HG03095 (cell line): ENCODE data around the gene SNPH.

ENCODE experiments used
- ATAC-seq: cut with Tn5 transposase; IDR thresholded peaks from one replicate; pipeline ENCODE4 v1.9.1; 2021; ENCODE audit warnings: moderate library complexity; ENCODE audit not compliant: unreplicated experiment

The SNPH gene

DNA sequence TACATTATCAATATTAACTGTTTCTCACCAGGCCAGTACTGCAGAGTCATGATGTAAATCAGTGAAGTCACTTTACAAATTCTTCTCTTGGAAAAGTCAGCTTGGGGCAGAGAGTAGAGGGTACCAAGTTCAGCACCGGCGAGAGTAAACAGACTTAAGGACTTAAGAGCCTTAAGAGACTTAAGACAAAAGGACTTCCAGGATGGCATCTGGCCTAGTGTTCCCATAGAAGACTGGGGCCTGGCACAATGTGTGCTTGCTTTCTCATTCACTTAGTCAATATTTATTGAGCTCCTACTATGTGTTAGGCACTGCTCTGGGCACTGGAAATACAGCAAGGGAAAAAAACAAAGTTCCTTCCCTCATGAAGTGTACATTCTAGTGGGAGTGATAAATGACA, 1.4 kb upstream of the SNPH start:
- ATAC-seq, result no peak

DNA sequence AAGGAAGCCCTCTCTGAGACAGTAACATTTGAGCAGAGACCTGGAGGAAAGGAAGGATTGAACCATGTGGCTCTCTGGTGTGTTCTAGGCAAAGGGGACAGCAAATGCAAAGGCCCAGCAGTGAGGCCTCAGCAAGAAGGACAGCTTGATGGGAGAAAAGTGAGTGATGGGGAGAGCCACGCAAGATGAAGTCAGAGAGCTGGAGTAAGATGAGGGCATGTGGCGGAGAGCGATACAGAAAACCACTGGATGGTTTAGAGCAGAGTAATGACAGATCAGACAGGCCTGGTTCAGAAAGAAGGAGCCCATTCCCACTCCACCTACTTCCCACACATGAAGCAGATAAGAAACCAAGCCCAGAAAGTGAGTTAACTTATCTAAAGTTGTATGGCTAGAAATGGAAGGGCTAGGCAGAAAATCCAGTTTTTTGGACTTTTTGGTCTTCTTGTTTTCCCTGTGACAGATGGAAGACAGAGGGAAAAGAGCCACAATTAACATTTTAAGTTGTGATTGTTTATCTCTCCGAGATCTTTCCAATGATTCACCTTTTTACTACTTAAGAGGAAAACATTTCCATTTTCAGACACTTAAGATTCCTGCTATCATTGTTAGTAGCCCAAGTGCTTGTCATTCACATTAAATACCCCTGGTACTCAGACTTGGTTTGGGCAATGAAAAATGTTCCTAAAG, 723 bp upstream of the SNPH start:
- ATAC-seq, result no peak

DNA sequence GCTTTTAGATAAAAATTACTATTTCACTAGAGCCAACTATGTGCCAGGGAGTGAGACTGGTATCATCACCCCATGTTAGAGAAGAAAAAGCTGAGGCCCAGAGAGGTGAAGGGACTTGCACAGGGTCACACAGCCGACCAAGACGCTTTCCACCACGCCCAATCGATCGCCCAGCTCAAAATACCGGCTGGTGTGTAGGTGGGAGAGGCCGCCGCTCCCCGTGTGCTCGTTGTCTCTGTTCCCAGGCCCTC, 253 bp upstream of the SNPH start:
- ATAC-seq, result no peak

GRCh38 chr20:1267161-1267560, 1.1 kb downstream of the SNPH start:
- no peak for ATAC-seq

- no peak for ATAC-seq
These were observed 1.8 kb downstream of the SNPH start for GRCh38 chr20:1267809-1268374.

DNA sequence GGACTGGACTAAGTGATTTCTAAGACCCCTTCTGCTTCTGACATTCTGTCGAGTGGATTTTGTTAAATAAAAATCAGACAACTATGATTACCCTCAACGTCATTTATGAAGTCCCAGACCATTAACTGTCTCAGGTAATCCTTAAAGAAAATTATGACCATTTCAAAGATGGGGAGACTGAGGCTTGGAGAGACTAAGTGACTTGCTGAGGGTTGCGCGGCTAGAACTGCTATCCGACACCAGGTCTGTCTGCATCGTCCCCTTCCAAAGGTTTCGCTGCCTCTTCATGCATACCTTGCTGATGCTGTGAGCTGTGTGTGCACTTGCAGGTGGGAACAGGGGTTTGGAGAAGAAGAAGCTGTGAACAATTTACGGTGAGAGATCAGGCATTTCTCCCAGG, 3.1 kb downstream of the SNPH start:
- ATAC-seq, result no peak

DNA sequence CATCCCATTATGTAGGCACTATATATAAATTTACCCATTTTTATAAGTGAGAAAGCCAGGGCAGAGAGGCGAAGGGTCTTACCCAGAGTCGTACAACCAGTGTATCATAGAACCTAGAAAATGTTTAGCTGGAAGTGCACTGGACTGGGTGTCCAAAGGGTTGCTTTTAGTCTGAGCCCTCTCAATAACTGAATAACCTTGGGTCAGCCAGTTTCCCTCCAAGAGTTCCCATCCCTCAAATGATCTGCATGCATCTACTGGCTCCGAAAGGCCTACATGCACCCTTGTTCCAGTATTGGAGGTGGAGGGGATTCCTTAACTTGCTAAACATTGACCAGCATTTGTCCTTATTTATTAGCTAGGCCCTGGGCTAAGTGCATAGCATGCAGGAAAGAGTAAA, 3.8 kb downstream of the SNPH start:
- no peak for ATAC-seq

GRCh38 chr20:1272368-1273100, 6.4 kb downstream of the SNPH start:
- no peak for ATAC-seq

DNA sequence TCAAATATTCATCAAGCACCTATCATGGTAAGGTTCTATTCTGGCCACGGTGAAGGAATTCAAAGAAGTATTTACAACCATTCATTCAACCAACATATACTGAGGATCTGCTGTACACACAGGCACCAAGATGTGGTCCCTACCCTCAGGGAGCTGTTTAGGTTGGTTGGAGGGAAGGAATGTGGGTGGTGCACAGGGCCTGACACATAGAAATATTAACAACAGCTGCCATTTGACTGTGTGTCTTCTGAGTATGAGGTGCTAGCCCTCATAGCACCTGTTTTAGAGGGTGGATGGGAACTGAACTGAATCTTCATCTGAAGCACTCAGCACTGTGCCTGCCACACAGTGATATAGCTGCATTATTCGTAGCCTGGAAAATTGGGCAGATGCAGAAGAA, 7.3 kb downstream of the SNPH start:
- ATAC-seq, result no peak

DNA sequence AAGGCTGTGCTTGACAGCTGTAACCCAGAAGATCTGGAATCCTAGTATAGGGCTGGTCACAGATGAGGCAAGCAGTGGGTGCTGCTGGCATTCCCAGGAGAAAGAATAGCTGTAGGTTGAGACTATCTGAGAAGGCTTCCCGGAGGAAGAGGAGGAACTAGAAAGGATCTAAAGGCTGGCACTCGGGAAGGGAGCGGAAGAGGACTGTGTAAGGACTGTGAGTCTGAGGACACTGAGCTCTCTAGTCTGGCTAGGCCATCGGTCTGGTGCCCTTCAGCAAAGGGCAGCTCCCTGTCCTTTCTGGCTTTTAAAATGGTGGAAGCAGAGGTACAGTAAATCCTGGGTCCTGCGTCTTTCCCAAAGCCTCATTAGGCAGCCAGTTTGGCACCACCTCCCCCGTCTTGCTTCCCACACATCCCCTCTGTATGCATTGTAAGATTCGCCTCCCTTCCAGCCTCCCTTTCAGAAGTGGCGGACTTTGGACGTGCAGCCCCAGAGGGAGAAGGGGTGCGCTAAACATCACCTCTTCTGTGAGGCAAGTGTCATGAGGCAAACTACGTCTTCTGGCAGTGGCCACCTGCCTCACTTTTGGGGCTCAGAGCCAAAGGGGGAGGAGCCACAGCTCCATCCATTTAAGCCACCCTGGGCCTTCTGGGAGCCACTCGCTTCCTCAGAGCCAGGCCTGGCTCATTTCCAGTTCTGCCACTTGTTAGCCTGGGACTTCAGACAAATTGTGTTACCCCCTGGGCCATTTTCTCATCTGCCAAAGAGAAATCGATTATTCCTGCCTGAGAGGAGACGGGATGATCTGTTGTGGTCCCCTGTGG, 8.6 kb downstream of the SNPH start:
- no peak for ATAC-seq

GRCh38 chr20:1275919-1276318, 9.8 kb downstream of the SNPH start:
- ATAC-seq, result no peak

GRCh38 chr20:1277529-1278322, 11.6 kb downstream of the SNPH start:
- no peak for ATAC-seq

GRCh38 chr20:1278993-1279392, 12.9 kb downstream of the SNPH start:
- ATAC-seq, result no peak

DNA sequence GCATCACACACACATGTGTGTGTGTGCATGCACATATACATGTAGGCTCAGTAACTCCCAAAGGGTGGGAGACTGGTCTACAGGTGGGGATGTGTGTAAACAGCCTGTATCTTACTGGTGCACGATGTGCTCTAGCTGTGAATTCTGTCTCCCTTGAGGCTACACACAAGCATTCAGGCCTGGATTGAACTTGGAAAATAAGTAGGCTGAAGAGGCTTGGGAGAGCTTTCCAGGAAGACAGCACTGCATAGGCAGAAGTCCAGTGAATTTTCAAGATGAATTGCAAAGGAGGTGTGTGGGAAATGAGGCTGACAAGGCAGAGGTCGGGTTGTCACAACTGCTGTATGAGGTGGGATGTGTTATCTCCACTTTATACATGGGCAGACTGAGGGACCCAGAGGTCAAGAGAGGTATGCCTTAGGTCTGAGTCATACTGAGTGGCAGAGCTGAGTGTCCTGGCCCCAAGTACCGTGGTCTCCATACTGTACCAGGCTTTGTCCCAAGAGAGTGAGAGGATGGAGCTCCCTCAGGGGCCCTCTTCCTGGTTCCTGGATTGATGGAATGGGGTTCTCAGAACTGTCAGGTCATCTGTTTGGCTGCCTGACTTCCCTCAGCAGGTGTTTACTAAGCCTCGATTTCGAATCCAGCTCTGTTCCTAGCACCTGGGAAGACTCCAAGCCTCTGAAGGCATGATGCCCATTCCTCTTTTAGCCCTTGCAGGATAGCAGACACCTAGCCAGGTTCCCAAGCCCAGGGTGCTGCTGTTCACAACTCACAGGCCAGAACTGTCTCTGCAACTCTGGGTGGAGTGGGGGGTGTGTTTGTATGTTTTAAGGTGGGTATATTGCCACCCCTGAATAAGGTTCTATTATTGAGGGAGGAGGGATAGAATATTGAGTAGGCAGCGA, 14.4 kb downstream of the SNPH start:
- ATAC-seq, result no peak

DNA sequence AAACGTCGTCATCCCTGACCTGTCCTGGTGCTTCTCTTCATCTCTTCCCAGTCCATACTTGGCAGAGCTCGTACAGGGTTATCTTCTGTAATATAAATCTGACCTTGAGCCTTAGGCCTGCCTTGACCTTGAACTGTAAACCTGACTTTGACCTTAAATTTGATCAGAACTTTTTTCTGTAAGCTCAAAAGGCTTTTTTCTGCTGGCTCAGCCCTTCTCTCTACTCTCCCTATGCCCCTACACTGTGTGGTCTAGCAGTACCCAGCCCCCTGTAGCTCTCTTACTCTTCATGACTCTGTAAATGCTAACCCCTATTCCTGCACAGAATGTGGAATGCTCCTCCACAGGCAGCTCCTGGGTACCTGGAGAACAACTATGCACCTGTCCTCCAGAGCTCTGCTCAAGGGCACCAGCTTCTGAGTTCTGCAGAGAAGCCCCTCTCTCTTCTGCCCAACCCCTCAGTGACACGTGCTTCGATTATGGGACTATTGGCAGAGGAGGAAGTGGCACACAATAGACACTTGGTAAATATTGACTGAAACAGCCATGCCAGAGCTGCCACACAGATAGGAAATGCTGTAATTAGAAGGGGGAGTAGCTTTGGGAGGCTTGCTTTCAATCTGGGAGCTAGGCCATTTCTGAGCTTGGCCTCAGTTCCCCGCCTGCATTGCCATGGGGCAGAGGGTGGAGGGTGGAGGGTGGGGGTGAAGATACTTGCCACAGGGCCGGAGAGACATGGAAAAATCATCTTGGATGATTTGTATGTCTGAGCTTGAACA, 15.4 kb downstream of the SNPH start:
- ATAC-seq, result no peak

GRCh38 chr20:1282966-1283365, 16.9 kb downstream of the SNPH start:
- no peak for ATAC-seq

GRCh38 chr20:1283522-1284510, 17.7 kb downstream of the SNPH start:
- no peak for ATAC-seq
